Measurements from ENCODE around the gene TBX5. TPM values are rescaled to one million over a fixed set of nuclear protein-coding genes. Genes with fewer than 3 reads are reported as not detected.

The TBX5 gene
- total RNA-seq, 1 donor, result not detected

GRCh38 chr12:114342656-114343055 lies 63.3 kb downstream of the TBX5 start:
- Histone ChIP-seq H3K27me3 (ENCODE audit: insufficient read depth, low read length) (no peaks in the 10 kb centered on the region), H3K9me3 (ENCODE audit: low read depth, low read length) (no peaks in the 10 kb centered on the region), H3K4me3 (ENCODE audit: low read length) (no peak overlapping the region), H3K4me1 (ENCODE audit: insufficient read depth, low read length) (no peaks in the 10 kb centered on the region)

- Histone ChIP-seq H3K4me3 (ENCODE audit: low read length) (no peak overlapping the region), H3K4me1 (ENCODE audit: insufficient read depth, low read length) (no peaks in the 10 kb centered on the region), H3K27me3 (ENCODE audit: insufficient read depth, low read length) (no peaks in the 10 kb centered on the region), H3K9me3 (ENCODE audit: low read depth, low read length) (no peaks in the 10 kb centered on the region)
Measured at GRCh38 chr12:114341635-114342034, 64.3 kb downstream of the TBX5 start.

DNA sequence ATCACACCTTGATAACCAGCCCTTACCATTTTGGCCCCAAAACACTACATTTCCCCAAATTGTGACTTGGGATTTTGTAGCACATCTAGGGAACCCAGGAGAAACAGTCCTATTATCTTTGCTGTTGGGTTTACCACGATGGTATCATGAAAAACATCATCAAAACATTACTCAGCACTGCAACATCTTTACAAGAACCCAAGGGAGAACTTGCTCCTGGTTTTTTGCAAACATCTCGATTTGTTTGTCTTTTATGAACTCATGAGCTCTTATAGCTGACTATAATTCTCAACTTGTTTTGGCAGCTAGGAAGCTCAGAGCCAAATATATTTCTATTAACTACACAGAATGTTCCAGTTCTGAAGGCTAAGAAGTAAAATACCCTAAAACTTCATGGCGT lies 65.7 kb downstream of the TBX5 start:
- H3K9me3 ChIP-seq (ENCODE audit: low read depth, low read length), result no peaks in the 10 kb centered on the region
- H3K4me3 ChIP-seq (ENCODE audit: low read length), result no peak overlapping the region
- no peaks in the 10 kb centered on the region for H3K4me1 ChIP-seq (ENCODE audit: insufficient read depth, low read length)
- H3K27me3 ChIP-seq (ENCODE audit: insufficient read depth, low read length), result no peaks in the 10 kb centered on the region

GRCh38 chr12:114339626-114340025 lies 66.3 kb downstream of the TBX5 start:
- Histone ChIP-seq H3K4me1 (ENCODE audit: insufficient read depth, low read length) (no peaks in the 10 kb centered on the region), H3K4me3 (ENCODE audit: low read length) (no peak overlapping the region), H3K9me3 (ENCODE audit: low read depth, low read length) (no peaks in the 10 kb centered on the region), H3K27me3 (ENCODE audit: insufficient read depth, low read length) (no peaks in the 10 kb centered on the region)

- no peak overlapping the region for H3K4me3 ChIP-seq (ENCODE audit: low read length)
- no peaks in the 10 kb centered on the region for H3K4me1 ChIP-seq (ENCODE audit: insufficient read depth, low read length)
- H3K27me3 ChIP-seq (ENCODE audit: insufficient read depth, low read length), result no peaks in the 10 kb centered on the region
- H3K9me3 ChIP-seq (ENCODE audit: low read depth, low read length), result no peaks in the 10 kb centered on the region
Measured at GRCh38 chr12:114335607-114336006, 70.3 kb downstream of the TBX5 start.

GRCh38 chr12:114334395-114334794 lies 71.5 kb downstream of the TBX5 start:
- Histone ChIP-seq H3K4me1 (ENCODE audit: insufficient read depth, low read length) (no peaks in the 10 kb centered on the region), H3K9me3 (ENCODE audit: low read depth, low read length) (no peaks in the 10 kb centered on the region), H3K27me3 (ENCODE audit: insufficient read depth, low read length) (no peaks in the 10 kb centered on the region), H3K4me3 (ENCODE audit: low read length) (no peak overlapping the region)

DNA sequence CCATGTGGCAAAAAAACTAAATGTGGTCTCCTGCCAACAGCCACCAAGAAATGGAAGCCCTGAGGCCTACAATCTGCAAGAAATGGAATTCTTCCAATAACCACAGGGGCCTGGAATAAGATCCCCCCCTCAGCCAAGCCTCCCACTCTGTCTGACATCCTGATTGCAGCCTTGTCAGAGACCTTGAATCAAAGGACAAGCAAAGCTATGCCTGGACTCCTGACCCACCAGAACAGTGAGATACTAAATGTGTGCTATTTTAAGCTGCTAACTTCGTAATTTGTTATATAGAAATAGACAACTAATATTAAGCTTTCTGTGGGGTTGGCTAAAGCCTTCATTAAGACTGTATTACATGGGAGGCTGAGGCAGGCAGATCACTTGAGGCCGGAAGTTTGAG lies 77.7 kb downstream of the TBX5 start:
- Histone ChIP-seq H3K9me3 (ENCODE audit: low read depth, low read length) (no peaks in the 10 kb centered on the region), H3K4me1 (ENCODE audit: insufficient read depth, low read length) (no peaks in the 10 kb centered on the region), H3K4me3 (ENCODE audit: low read length) (no peak overlapping the region), H3K27me3 (ENCODE audit: insufficient read depth, low read length) (no peaks in the 10 kb centered on the region)

- Histone ChIP-seq H3K27me3 (ENCODE audit: insufficient read depth, low read length) (no peaks in the 10 kb centered on the region), H3K4me1 (ENCODE audit: insufficient read depth, low read length) (no peaks in the 10 kb centered on the region), H3K9me3 (ENCODE audit: low read depth, low read length) (no peaks in the 10 kb centered on the region)
Measured at GRCh38 chr12:114327765-114328164, 78.2 kb downstream of the TBX5 start.

GRCh38 chr12:114321524-114321923 lies 84.4 kb downstream of the TBX5 start:
- H3K9me3 ChIP-seq (ENCODE audit: low read depth, low read length), result no peaks in the 10 kb centered on the region
- H3K27me3 ChIP-seq (ENCODE audit: insufficient read depth, low read length), result no peaks in the 10 kb centered on the region
- no peak overlapping the region for H3K4me3 ChIP-seq (ENCODE audit: low read length)
- H3K4me1 ChIP-seq (ENCODE audit: insufficient read depth, low read length), result no peaks in the 10 kb centered on the region

More at GRCh38 chr12:114327765-114328164, 78.2 kb downstream of the TBX5 start:
- no peak overlapping the region for H3K4me3 ChIP-seq (ENCODE audit: low read length)

DNA sequence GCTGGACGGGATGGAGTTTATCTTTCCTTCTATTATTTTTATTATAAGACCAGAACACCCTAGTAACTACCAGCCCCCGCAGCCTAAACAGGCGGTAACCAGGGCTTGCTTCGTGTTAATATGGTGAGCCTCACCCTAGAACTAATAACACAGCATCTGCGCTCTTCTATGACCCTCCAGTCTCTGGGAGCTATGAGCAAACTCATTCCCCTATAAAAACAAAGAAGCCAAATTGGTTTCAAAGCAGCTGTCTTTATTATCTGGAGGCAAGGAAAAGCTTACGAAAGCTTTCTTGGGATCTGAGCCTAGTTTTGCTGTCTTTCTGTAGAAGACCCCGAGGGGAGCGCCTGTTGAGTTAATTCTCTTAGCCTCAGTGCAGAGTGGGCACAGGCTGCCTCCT lies 85.0 kb downstream of the TBX5 start:
- Histone ChIP-seq H3K4me1 (ENCODE audit: insufficient read depth, low read length) (no peaks in the 10 kb centered on the region), H3K9me3 (ENCODE audit: low read depth, low read length) (no peaks in the 10 kb centered on the region), H3K27me3 (ENCODE audit: insufficient read depth, low read length) (no peaks in the 10 kb centered on the region), H3K4me3 (ENCODE audit: low read length) (no peak overlapping the region)

DNA sequence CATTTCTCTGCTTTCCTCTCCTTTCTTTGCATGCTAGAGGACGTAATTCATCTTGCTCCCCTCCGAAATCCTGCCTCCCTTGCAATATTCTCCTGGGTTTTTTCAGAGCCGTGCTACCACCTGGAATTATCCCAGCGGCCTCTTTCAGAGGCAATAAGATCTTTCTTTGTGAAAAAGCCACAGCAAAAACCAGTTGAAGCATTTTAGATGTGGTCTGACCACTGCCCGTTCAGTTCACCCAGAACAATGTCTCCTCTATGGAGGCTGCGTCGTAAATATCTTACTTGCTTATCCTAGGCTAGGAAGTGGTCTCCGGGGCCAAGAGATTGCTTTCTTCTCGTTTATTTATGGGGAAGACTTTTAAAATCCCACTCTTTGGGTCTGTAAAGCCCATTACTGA lies 85.8 kb downstream of the TBX5 start:
- no peaks in the 10 kb centered on the region for H3K27me3 ChIP-seq (ENCODE audit: insufficient read depth, low read length)
- H3K9me3 ChIP-seq (ENCODE audit: low read depth, low read length), result no peaks in the 10 kb centered on the region
- H3K4me3 ChIP-seq (ENCODE audit: low read length), result no peak overlapping the region
- no peaks in the 10 kb centered on the region for H3K4me1 ChIP-seq (ENCODE audit: insufficient read depth, low read length)

DNA sequence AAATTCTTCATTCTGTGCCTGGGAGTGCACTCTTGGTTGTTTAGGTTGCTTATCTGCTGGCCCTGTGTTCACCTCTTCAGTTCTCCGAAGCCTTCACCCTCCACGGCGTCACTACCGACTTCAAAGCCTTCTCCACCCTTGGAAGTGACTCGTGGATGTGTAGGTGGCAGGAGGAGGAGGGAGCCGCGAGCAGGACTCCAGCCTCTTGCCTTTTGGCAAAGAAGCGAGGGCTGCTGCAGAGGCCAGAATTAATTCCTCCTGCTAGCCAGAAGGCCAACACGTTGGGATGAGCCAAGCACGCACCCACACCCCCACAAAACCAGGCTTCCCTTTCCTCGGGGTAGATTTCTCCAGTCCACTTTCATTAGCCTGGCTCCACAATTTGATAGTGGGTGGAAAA lies 86.5 kb downstream of the TBX5 start:
- no peaks in the 10 kb centered on the region for H3K4me1 ChIP-seq (ENCODE audit: insufficient read depth, low read length)

GRCh38 chr12:114318984-114319383 lies 87.0 kb downstream of the TBX5 start:
- Histone ChIP-seq H3K4me3 (ENCODE audit: low read length) (no peak overlapping the region), H3K27me3 (ENCODE audit: insufficient read depth, low read length) (no peaks in the 10 kb centered on the region), H3K9me3 (ENCODE audit: low read depth, low read length) (no peaks in the 10 kb centered on the region), H3K4me1 (ENCODE audit: insufficient read depth, low read length) (no peaks in the 10 kb centered on the region)

More for the DNA sequence above, 86.5 kb downstream of the TBX5 start:
- Histone ChIP-seq H3K9me3 (ENCODE audit: low read depth, low read length) (no peaks in the 10 kb centered on the region), H3K4me3 (ENCODE audit: low read length) (no peak overlapping the region), H3K27me3 (ENCODE audit: insufficient read depth, low read length) (no peaks in the 10 kb centered on the region)

DNA sequence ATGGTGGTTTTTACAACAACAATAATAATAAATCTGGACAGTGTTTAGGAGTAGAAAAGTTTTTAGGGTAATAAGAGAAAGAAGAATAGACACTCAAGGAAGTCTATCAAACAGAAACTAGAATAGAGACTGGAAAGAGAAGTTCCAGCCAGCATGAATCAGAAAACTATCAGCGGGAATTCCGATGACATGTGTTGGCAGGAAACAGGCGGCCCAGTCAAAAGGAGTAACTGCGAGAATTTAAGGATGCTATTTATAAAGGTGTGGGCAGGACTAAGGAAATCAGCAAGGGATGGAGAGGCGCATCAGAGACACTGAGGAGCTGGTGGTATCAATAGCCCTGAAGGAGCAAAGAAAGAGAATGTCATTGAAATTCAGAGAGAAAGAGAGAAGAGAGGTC lies 89.9 kb downstream of the TBX5 start:
- Histone ChIP-seq H3K4me1 (ENCODE audit: insufficient read depth, low read length) (no peaks in the 10 kb centered on the region), H3K9me3 (ENCODE audit: low read depth, low read length) (no peaks in the 10 kb centered on the region), H3K4me3 (ENCODE audit: low read length) (no peak overlapping the region), H3K27me3 (ENCODE audit: insufficient read depth, low read length) (no peaks in the 10 kb centered on the region)

- Histone ChIP-seq H3K9me3 (ENCODE audit: low read depth, low read length) (no peaks in the 10 kb centered on the region), H3K4me3 (ENCODE audit: low read length) (no peak overlapping the region), H3K4me1 (ENCODE audit: insufficient read depth, low read length) (no peaks in the 10 kb centered on the region), H3K27me3 (ENCODE audit: insufficient read depth, low read length) (no peaks in the 10 kb centered on the region)
Measured at GRCh38 chr12:114314974-114315720, 90.8 kb downstream of the TBX5 start.

GRCh38 chr12:114314403-114314802 lies 91.5 kb downstream of the TBX5 start:
- Histone ChIP-seq H3K9me3 (ENCODE audit: low read depth, low read length) (no peaks in the 10 kb centered on the region), H3K4me1 (ENCODE audit: insufficient read depth, low read length) (no peaks in the 10 kb centered on the region), H3K27me3 (ENCODE audit: insufficient read depth, low read length) (no peaks in the 10 kb centered on the region), H3K4me3 (ENCODE audit: low read length) (no peak overlapping the region)

All from mononuclear cell (primary cell).